GM03348 (cell line): Measurements from ENCODE around the gene MRPS14.
A peak's percentile ranks its signal among the peaks of the same experiment; 100 is the strongest.

Experiments used
- DNase-seq: peaks from one replicate; pipeline ENCODE4 v3.0.0; 2012; ENCODE audit warnings: low spot score

MRPS14 gene

GRCh38 chr1:174982971-174983689 lies 40.1 kb downstream of the MRPS14 start:
- DNase-seq, result peak; percentile 42

GRCh38 chr1:174976436-174977108 lies 46.7 kb downstream of the MRPS14 start:
- DNase-seq, result peak; percentile 64

- no peak for DNase-seq
Observed at GRCh38 chr1:174975764-174976163, 47.5 kb downstream of the MRPS14 start.

- no peak for DNase-seq
Observed at GRCh38 chr1:174974711-174975119, 48.5 kb downstream of the MRPS14 start.

GRCh38 chr1:174971902-174972301 lies 51.3 kb downstream of the MRPS14 start:
- no peak for DNase-seq

- no peak for DNase-seq
Observed at GRCh38 chr1:174971466-174971865, 51.8 kb downstream of the MRPS14 start.

- no peak for DNase-seq
Observed at GRCh38 chr1:174969977-174970376, 53.2 kb downstream of the MRPS14 start.

GRCh38 chr1:174968750-174969244 lies 54.4 kb downstream of the MRPS14 start:
- peak; percentile 48 for DNase-seq

- DNase-seq, result no peak
Observed at GRCh38 chr1:174967845-174968705, 55.1 kb downstream of the MRPS14 start.

GRCh38 chr1:174966008-174966572 lies 57.1 kb downstream of the MRPS14 start:
- DNase-seq, result no peak

- DNase-seq, result no peak
Observed at GRCh38 chr1:174965362-174966007, 57.7 kb downstream of the MRPS14 start.

GRCh38 chr1:174964972-174965361 lies 58.3 kb downstream of the MRPS14 start:
- no peak for DNase-seq

GRCh38 chr1:174964261-174964971 lies 58.8 kb downstream of the MRPS14 start:
- DNase-seq, result no peak

GRCh38 chr1:174963529-174964125 lies 59.6 kb downstream of the MRPS14 start:
- DNase-seq, result no peak
